ENCODE results near the gene KCNG2.
A peak's percentile ranks its signal among the peaks of the same experiment; 100 is the strongest.

The KCNG2 gene

GRCh38 chr18:79899609-79900445 is 102.1 kb downstream of the KCNG2 start:
- Mint-ChIP-seq H3K4me1 (no peaks in the 10 kb centered on the region), H3K36me3 (ENCODE audit: low read depth) (peaks cover 50% of the 10 kb centered on the region), H3K27me3 (ENCODE audit: low read depth, poor library complexity) (no peaks in the 10 kb centered on the region), H3K4me3 (no peak overlapping the region), H3K27ac (no peak overlapping the region), H3K9me3 (peaks cover 64% of the 10 kb centered on the region)
- no peak for DNase-seq
- no peak for TF ChIP-seq CTCF (IDR thresholded peaks at IDR 0.05)

- TF ChIP-seq CTCF (IDR thresholded peaks at IDR 0.05) = no peak
- no peak overlapping the region for H3K27ac Mint-ChIP-seq
- no peak for DNase-seq
- no peaks in the 10 kb centered on the region for H3K27me3 Mint-ChIP-seq (ENCODE audit: low read depth, poor library complexity)
- peaks cover 58% of the 10 kb centered on the region for H3K9me3 Mint-ChIP-seq
- peaks cover 55% of the 10 kb centered on the region for H3K36me3 Mint-ChIP-seq (ENCODE audit: low read depth)
- no peak overlapping the region for H3K4me3 Mint-ChIP-seq
- no peaks in the 10 kb centered on the region for H3K4me1 Mint-ChIP-seq
Measured at GRCh38 chr18:79900610-79901570, 103.2 kb downstream of the KCNG2 start.

DNA sequence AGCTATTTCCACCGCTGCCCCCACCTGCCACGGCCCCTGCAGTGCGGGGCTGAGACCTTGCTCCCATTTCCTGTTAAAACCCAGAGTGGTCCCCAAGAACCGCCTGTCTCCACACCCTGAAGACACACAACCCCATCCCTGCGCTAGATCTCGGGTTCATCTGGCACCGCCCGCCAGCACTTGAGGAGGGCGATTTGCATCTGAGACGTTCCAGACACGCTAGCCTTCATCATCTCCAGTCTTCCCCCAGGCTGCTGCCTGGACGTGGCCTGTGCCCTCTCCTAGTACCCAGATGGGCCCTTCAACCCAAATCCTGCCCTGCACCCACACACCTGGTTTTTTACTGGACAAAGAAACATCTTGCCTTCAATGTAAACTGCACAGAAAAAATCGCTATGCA is 103.9 kb downstream of the KCNG2 start:
- Mint-ChIP-seq H3K4me3 (no peak overlapping the region), H3K27me3 (ENCODE audit: low read depth, poor library complexity) (no peaks in the 10 kb centered on the region), H3K27ac (peak overlapping the region; percentile 68), H3K36me3 (ENCODE audit: low read depth) (peaks cover 61% of the 10 kb centered on the region), H3K4me1 (no peaks in the 10 kb centered on the region), H3K9me3 (peaks cover 58% of the 10 kb centered on the region)
- no peak for DNase-seq
- no peak for TF ChIP-seq CTCF (IDR thresholded peaks at IDR 0.05)

- Mint-ChIP-seq H3K4me3 (no peak overlapping the region), H3K4me1 (no peaks in the 10 kb centered on the region), H3K27me3 (ENCODE audit: low read depth, poor library complexity) (no peaks in the 10 kb centered on the region), H3K36me3 (ENCODE audit: low read depth) (peaks cover 62% of the 10 kb centered on the region), H3K27ac (peak overlapping the region; percentile 68), H3K9me3 (peaks cover 58% of the 10 kb centered on the region)
- DNase-seq = no peak
- TF ChIP-seq CTCF (IDR thresholded peaks at IDR 0.05) = no peak
Measured at GRCh38 chr18:79902075-79902474, 104.3 kb downstream of the KCNG2 start.

DNA sequence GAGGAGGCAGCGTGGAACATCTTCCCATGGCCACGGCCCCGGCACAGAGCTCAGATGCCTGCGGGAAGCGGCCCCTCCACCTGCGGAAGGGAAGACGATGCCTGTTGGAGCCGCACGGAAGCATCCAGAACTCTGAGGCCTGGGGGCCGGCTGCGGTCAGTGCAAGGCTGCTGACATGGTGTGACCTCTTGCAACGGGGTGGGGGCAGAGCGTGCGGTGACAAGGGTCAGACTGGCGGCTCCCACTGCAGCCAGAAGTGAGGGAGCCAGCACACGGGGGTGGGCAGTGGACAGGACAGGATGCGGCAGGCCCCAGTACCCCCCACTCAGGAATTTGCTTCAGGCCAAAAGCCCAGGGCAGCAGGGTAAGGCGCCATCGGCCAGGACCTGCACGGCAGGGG is 104.9 kb downstream of the KCNG2 start:
- H3K9me3 Mint-ChIP-seq = peaks cover 57% of the 10 kb centered on the region
- no peaks in the 10 kb centered on the region for H3K4me1 Mint-ChIP-seq
- no peak overlapping the region for H3K4me3 Mint-ChIP-seq
- no peak for TF ChIP-seq CTCF (IDR thresholded peaks at IDR 0.05)
- no peaks in the 10 kb centered on the region for H3K27me3 Mint-ChIP-seq (ENCODE audit: low read depth, poor library complexity)
- H3K36me3 Mint-ChIP-seq (ENCODE audit: low read depth) = peaks cover 61% of the 10 kb centered on the region
- H3K27ac Mint-ChIP-seq = no peak overlapping the region
- DNase-seq = no peak

All from nephron progenitor cell (in vitro differentiated cells).